ENCODE data around the gene APEH. TPM values are rescaled to one million over a fixed set of nuclear protein-coding genes. Genes with fewer than 3 reads are reported as not detected.

The APEH gene
- total and polyA plus RNA-seq, 2 experiments from 2014 or later, result 170 to 264 TPM

GRCh38 chr3:49626101-49626581, 48.0 kb upstream of the APEH start (continued):
- TF ChIP-seq NANOG (IDR thresholded peaks at IDR 0.05; ENCODE audit: borderline replicate concordance), result no peak
- TF ChIP-seq ETS1 (IDR thresholded peaks at IDR 0.05), result no peak
- TF ChIP-seq CREB1 (CRISPR knock-in tag; IDR thresholded peaks at IDR 0.05; ENCODE audit: low read depth), result no peak

- no peak overlapping the region for H3K4me3 Mint-ChIP-seq
- no peaks in the 10 kb centered on the region for H3F3A ChIP-seq (replicated peaks; ENCODE audit: low read depth)
- no peak overlapping the region for H3K27ac ChIP-seq (ENCODE audit: low read depth)
- no peak overlapping the region for H3K4me2 ChIP-seq
- peaks cover 10% of the 10 kb centered on the region; the same call in 2 of the 3 replicates for H3K9me3 Mint-ChIP-seq
- no peaks in the 10 kb centered on the region for H3K4me1 ChIP-seq (ENCODE audit: insufficient read depth)
- no peaks in the 10 kb centered on the region for H3K27me3 ChIP-seq (ENCODE audit: insufficient read depth)
- peaks cover 14% of the 10 kb centered on the region; the same call in 2 of the 3 replicates for H3K36me3 Mint-ChIP-seq (ENCODE audit: low read depth)
- ATAC-seq (no peak), DNase-seq (ENCODE audit: low spot score) (no peak)
- peaks cover 2% of the 10 kb centered on the region for H3K27me3 Mint-ChIP-seq (ENCODE audit: insufficient read depth, low read depth, poor library complexity)
- H3K4me3 ChIP-seq, result no peak overlapping the region
- no peak overlapping the region for H2AFZ ChIP-seq
- no peak overlapping the region for H3K27ac Mint-ChIP-seq
- no peaks in the 10 kb centered on the region for H3K36me3 ChIP-seq (ENCODE audit: insufficient read depth)
- H3K4me1 Mint-ChIP-seq, result no peaks in the 10 kb centered on the region
- H3K79me2 ChIP-seq (replicated peaks; ENCODE audit: insufficient read depth), result no peaks in the 10 kb centered on the region
- no peaks in the 10 kb centered on the region; the same call in 1 of the 2 replicates for H4K20me1 ChIP-seq (replicated peaks; ENCODE audit: insufficient read depth)
- H3K9me2 ChIP-seq (ENCODE audit: insufficient read depth), result no peaks in the 10 kb centered on the region
- no peak for TF ChIP-seq NANOG (IDR thresholded peaks at IDR 0.05; ENCODE audit: borderline replicate concordance)
- TF ChIP-seq ETS1 (IDR thresholded peaks at IDR 0.05), result no peak
- no peak for TF ChIP-seq JUNB (IDR thresholded peaks at IDR 0.05; ENCODE audit: unreplicated experiment)
- no peak for TF ChIP-seq ZNF114 (CRISPR knock-in tag; IDR thresholded peaks at IDR 0.05)
- TF ChIP-seq REST (IDR thresholded peaks at IDR 0.05; ENCODE audit: unreplicated experiment), result no peak
- TF ChIP-seq STAT1 (IDR thresholded peaks at IDR 0.05; ENCODE audit: unreplicated experiment), result no peak
- no peak for TF ChIP-seq ZNF462 (CRISPR knock-in tag; IDR thresholded peaks at IDR 0.05)
- no peak for TF ChIP-seq EZH2phosphoT487 (IDR thresholded peaks at IDR 0.05; ENCODE audit: unreplicated experiment)
- no peak for TF ChIP-seq POLR2AphosphoS5 (IDR thresholded peaks at IDR 0.05; ENCODE audit: low read depth)
- no peak for TF ChIP-seq EZH2 (IDR thresholded peaks at IDR 0.05; ENCODE audit: low read depth, unreplicated experiment)
These were observed 47.4 kb upstream of the APEH start for GRCh38 chr3:49626796-49627195.

Measured in GM23338 (cell line).